Tibial artery (tissue), 4 donors: ENCODE data around the gene MDN1.
"Not testable (repeated sequence)": the region's sequence is repeated elsewhere in the genome, so short reads cannot be mapped to it uniquely, and the experiment has no call there.

Source experiments
- DNase-seq, 2 donors: peaks; one replicate each; pipeline ENCODE4 v3.0.0-alpha.2; 2019
- H3K27ac ChIP-seq, 2 donors: fragments of 200-600 bp; sonication (generic) in 1 of 2; 1 replicate in 1 of 2; 2 replicates in 1 of 2; pipeline ENCODE4 v1.5.1; 2018 to 2019; ENCODE audit warnings: mild to moderate bottlenecking in 1 of 2
- H3K27me3 ChIP-seq, 2 donors: fragments of 200-600 bp; sonication (generic) in 1 of 2; one replicate each; pipeline versions ENCODE4 v1.5.1 to v1.6.0; 2016 to 2019
- H3K36me3 ChIP-seq, 3 donors: fragments of 200-600 bp; sonication (generic) in 2 of 3; one replicate each; pipeline ENCODE4 v1.5.1; 2016 to 2019; ENCODE audit warnings: mild to moderate bottlenecking in 2 of 3
- H3K4me1 ChIP-seq, 4 donors: fragments of 200-600 bp; sonication (generic) in 2 of 4; 1 replicate in 3 of 4; 2 replicates in 1 of 4; pipeline ENCODE4 v1.5.1; 2016 to 2019
- H3K4me3 ChIP-seq, 2 donors: fragments of 200-600 bp; sonication (generic) in 1 of 2; 1 replicate in 1 of 2; 2 replicates in 1 of 2; pipeline ENCODE4 v1.5.1; 2018 to 2019; ENCODE audit warnings: mild to moderate bottlenecking in 2 of 2
- H3K9me3 ChIP-seq, 3 donors: fragments of 200-600 bp; sonication (generic) in 1 of 3; one replicate each; pipeline ENCODE4 v1.5.1; 2016 to 2019
- CTCF ChIP-seq, 2 experiments: fragments of 200-600 bp in 1 of 2; fragments of 450-650 bp in 1 of 2; IDR thresholded peaks; one replicate each; pipeline ENCODE4 v1.5.1; 2017 to 2019; ENCODE audit warnings: antibody characterized with exemption in 2 of 2, mild to moderate bottlenecking in 1 of 2, moderate library complexity in 1 of 2
- intact Hi-C: fragments of 100-400 bp; cut with DNase I; formaldehyde crosslinking; loops from one replicate; pipeline ENCODE4 v1.15.0; 2023; ENCODE audit warnings: low total_unique reads

The MDN1 gene

GRCh38 chr6:89858041-89858440 is 38.4 kb upstream of the MDN1 start:
- peaks cover 86 to 98% (median 94%) of the 10 kb centered on the region in 3 donors for H3K36me3 ChIP-seq
- H3K4me3 ChIP-seq: no peak overlapping the region
- intact Hi-C loops: no loop called here

GRCh38 chr6:89853068-89853467 is 33.5 kb upstream of the MDN1 start:
- H3K9me3 ChIP-seq: no peaks in the 10 kb centered on the region
- no peak for TF ChIP-seq CTCF (IDR thresholded peaks at IDR 0.05)
- intact Hi-C loops: no loop called here
- H3K36me3 ChIP-seq: peaks cover 57 to 83% (median 58%) of the 10 kb centered on the region in 3 donors
- no peaks in the 10 kb centered on the region for H3K27me3 ChIP-seq
- no peaks in the 10 kb centered on the region for H3K4me1 ChIP-seq
- no peak for DNase-seq
- no peak overlapping the region for H3K27ac ChIP-seq
- no peak overlapping the region for H3K4me3 ChIP-seq

More at GRCh38 chr6:89858041-89858440, 38.4 kb upstream of the MDN1 start:
- Histone ChIP-seq H3K9me3 (no peaks in the 10 kb centered on the region), H3K27me3 (no peaks in the 10 kb centered on the region), H3K4me1 (no peaks in the 10 kb centered on the region), H3K27ac (no peak overlapping the region)
- no peak for DNase-seq
- TF ChIP-seq CTCF (IDR thresholded peaks at IDR 0.05): no peak

- H3K27ac ChIP-seq, intact Hi-C loops, H3K9me3 ChIP-seq, H3K4me3 ChIP-seq, DNase-seq, H3K27me3 ChIP-seq: not testable (repeated sequence)
- H3K36me3 ChIP-seq: peaks cover 7 to 48% (median 21%) of the 10 kb centered on the region in 3 donors
- H3K4me1 ChIP-seq: peaks cover 0 to 14% (median 6%) of the 10 kb centered on the region in 4 donors
These were observed 27.9 kb upstream of the MDN1 start for GRCh38 chr6:89847513-89847912.

GRCh38 chr6:89843070-89843469 is 23.5 kb upstream of the MDN1 start:
- no peaks in the 10 kb centered on the region for H3K9me3 ChIP-seq
- no peak for TF ChIP-seq CTCF (IDR thresholded peaks at IDR 0.05)
- H3K36me3 ChIP-seq: peaks cover 8 to 28% (median 11%) of the 10 kb centered on the region in 3 donors
- H3K4me1 ChIP-seq: peaks cover 0 to 24% (median 7%) of the 10 kb centered on the region in 4 donors
- no peak for DNase-seq
- H3K27me3 ChIP-seq: no peaks in the 10 kb centered on the region
- no peak overlapping the region for H3K4me3 ChIP-seq
- intact Hi-C loops: no loop called here
- H3K27ac ChIP-seq: no peak overlapping the region

DNA sequence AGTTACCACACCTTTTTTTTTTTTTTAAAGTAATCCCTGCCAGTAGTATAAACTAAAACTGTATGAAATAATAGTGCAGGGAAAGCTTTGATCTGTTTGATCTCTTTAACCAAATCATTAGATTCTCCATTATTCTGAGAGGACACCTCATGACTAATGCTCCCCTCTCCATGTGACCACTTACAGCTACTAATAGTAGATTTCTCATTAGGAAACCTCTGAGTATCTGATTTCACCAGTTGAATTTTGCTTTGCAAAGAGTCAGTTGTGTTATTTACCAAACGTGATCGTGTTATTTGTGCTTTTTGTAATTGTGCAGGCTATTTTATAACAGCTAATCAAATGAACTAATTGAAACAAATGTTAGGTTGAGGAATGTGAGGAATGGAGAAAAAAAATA is 22.6 kb upstream of the MDN1 start:
- H3K4me3 ChIP-seq: no peak overlapping the region
- H3K27ac ChIP-seq: no peak overlapping the region
- H3K36me3 ChIP-seq: peaks cover 8 to 30% (median 11%) of the 10 kb centered on the region in 3 donors
- no peak for TF ChIP-seq CTCF (IDR thresholded peaks at IDR 0.05)
- no peak for DNase-seq
- no peaks in the 10 kb centered on the region for H3K27me3 ChIP-seq
- H3K9me3 ChIP-seq: no peaks in the 10 kb centered on the region
- H3K4me1 ChIP-seq: peaks cover 0 to 24% (median 7%) of the 10 kb centered on the region in 4 donors
- intact Hi-C loops: no loop called here

- intact Hi-C loops: no loop called here
- no peak overlapping the region for H3K27ac ChIP-seq
- no peaks in the 10 kb centered on the region for H3K9me3 ChIP-seq
- no peak for TF ChIP-seq CTCF (IDR thresholded peaks at IDR 0.05)
- peaks cover 0 to 24% (median 7%) of the 10 kb centered on the region in 4 donors for H3K4me1 ChIP-seq
- no peaks in the 10 kb centered on the region for H3K27me3 ChIP-seq
- peaks cover 5 to 24% (median 10%) of the 10 kb centered on the region in 3 donors for H3K36me3 ChIP-seq
- no peak overlapping the region for H3K4me3 ChIP-seq
- DNase-seq: no peak
These were observed 20.9 kb upstream of the MDN1 start for GRCh38 chr6:89840538-89840937.
